CD4-positive, alpha-beta T cell treated with Interleukin-2 at 100 ng/mL for 4 hours (primary cell): ENCODE measurements around the gene TBX15.

ENCODE experiments used
- DNase-seq: peaks from one replicate; pipeline ENCODE4 v3.0.0-alpha.2; 2020; ENCODE audit warnings: low spot score

Gene TBX15

DNA sequence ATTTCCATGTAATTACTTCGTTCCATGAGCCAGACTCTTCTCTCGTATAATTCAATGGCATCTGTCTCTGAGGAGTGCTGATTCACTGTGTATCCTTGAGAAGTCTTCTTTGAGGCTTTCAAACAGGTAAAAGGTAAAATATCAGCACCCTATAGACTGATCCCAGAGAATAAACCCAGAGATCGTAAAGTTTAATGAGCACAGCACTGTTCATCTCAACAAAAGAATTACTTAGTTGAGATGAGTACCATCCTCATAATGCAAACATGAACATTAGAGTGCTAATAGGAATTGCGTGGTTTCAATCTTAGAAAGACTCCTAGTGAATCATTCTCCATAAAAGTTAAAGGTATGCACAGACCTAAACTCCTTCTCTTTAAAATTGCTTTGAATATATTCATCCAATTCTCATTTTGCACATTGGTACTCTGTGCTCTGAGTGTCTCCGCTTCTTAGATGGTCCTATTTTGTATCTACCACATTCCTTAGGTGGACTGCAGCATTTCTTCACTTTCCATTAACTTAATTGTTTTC, 97.2 kb downstream of the TBX15 start:
- DNase-seq: no peak

DNA sequence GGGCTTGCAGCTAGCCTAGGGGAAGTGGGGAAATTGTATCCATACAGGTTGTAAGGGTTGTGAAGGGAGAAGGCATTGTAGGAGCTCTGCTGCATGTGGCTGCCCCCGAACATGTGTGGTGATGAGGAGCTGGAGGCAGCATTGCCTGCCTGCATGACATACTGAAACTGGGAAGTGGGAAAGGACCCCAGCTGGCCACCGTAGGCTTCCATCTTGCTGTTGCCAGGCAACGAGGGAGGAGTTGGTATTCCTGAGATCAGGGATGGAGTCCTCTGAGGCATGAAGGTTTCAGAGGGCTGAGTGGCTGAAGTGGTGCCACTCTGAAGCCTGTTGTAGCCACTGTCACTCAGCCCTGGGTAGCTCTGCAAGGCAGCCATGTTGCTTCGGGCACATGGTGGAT, 103.2 kb downstream of the TBX15 start:
- no peak for DNase-seq

DNA sequence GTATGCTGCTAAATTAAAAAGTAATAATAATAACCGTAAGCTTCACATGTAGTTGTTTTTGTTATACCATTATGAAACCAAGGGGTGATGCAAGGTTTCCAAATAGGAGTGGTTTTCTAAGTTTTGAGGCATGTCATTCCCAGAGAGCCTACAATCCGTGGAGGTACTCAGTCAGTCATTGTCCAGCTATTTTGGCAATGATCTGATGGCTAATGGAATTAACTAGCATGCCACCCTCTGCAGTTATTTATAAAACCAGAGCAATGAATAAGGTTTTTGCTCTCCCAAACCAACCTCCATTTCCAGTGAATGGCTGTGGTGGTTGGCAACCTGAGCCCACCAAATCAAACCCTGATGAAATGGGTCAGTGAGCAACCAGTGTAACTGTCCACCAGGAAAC, 106.4 kb downstream of the TBX15 start:
- no peak for DNase-seq

DNA sequence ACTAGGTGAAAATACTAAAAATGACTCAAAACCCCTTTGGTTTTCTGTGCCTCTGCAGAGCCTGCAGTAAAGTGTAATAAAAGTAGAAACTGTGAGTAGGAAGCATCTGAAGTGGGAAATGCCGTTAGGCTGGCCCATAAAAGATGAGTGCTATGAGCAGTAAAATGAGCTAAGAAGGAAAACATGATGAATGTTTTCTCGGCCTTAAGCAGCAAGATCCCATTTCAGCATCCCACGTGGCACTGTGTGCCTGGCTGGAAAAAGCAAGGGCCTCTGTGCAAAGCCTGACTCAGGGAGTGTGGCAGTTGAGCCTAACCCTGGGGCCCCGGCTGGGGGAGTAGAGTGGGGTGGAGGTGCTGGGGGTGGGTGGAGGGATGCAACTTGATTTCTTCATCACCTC, 109.5 kb downstream of the TBX15 start:
- no peak for DNase-seq

DNA sequence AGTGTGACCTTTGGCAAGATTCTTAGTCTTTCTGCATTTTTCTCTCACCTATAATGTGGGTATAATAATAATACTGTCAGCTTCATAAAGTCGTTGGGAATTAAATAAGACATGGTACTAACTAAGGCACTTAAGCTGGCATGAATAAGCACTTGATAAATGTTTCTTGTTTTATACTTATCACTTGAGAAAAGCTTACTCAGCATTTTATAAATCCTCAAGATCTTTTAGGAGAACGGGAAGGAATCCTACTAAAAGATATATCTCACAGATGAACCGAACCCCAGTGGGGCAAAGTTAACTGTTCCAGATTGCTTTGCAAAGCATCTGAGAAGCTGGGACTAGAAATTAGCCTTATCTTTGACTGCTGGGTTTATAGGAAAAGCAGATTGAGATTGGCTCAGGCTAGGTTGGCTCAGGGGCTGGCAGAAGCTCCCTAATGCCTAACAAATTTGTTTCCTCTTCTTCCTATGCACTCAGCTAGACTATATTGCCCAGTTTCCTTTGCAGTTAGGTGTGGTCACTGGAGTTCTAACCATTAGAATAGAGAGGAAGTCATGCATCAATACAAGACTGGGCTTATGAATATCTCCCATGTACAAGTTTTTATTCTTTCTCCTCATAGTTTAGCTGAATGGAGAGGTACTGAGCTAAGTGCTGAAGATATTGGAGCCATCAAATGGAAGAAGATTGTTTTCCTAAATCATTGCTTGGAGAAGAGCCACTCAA, 110.3 kb downstream of the TBX15 start:
- no peak for DNase-seq

DNA sequence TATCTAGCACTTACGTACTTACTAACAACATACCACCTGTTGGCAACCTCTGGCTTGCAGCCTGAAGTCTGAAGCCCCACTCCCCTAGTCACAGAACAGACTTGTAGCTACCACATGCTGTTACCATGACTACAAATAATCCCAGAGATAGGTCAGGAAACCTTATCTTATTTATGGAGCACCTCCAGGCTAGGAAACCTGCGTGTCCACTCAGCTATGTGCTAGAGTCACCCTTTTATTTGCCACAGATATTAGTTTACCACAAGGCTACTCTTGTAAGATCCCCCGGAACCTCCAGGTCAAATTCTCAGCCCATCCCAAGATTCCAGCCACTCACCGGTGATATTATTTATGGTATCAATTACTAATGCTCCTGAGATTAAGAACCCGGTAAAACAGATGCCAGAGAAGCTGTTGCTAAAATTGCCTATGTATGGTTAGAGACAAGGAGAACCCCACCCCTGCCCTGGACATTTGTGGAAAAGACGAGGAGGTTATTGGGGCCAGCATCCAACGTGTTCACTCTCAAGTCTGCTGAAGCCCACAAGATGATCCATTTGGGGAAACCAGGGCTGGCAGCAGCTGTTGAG, 116.5 kb downstream of the TBX15 start:
- no peak for DNase-seq

DNA sequence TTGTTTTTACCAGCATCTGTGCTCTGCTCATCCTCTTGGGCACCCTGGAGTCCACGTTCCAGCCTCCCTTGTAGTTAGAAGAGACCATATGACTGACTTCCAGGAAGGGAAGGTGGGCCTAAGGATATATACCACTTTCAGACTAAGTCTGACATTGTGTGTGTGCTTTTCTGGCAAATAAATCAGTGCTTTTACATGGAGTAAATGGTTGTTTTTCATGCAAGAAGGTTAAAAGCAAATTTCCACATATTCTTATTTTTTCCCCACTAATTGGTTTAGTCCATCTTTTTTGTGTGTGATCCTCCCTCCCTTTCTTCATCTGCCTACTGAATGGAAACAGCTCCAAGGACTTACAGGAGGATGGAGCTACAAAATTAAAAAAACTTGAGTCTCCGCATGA, 119.8 kb downstream of the TBX15 start:
- no peak for DNase-seq

DNA sequence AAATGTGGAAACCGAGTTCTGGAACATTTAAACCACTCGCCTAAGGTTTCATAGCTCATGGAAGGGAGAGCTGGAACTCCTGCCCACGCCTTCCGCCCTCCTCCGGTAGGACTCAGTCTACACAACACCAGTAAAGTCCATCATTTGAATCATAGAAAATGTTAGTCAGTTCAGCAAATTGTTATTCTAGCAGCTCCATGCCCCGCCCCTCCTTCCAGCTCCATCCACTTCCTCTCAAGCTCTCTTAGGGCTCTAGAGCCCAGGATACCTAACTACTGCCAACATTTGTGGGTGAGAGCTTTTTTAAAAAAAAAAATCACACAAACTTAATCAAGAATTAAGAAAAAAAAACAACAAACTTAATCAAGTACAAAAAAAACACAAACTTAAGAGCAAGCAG, 121.8 kb downstream of the TBX15 start:
- DNase-seq: no peak

DNA sequence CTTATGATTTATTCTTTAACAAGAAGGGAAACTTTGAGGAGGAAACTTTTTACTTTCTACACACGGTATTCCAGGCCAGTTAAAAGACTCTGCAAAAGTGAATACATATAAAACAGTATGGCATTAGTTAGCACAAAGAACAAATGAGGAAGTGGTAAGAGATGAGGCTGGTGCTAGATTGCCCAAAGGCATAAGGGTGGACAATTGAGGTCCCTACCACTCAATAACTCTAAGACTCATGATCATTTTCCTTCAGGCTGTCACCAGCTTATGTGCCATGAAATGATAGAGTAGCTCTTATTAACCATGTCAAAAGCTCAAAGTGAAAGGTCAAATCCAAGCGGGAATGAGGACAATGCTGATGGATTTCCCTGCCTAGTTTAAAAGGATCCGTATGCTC, 124.5 kb downstream of the TBX15 start:
- DNase-seq: no peak

DNA sequence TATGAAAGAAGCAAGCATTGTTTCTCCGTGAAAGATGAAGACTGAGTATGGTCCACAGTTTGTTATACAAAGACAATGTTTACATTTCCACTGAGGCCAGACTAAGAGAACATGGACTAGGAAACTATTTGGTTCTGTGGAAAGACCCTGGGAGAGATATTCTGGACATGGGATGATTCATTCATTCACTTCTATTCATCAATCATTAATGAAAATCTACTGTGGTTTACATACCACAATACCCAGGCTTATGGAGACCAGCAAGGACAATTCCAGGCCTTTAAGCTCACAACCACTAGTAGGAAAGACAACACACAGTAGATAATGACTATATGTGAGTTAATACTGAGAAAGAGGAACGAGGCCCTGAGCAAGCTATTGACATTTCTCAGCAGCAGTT, 125.4 kb downstream of the TBX15 start:
- DNase-seq: no peak

DNA sequence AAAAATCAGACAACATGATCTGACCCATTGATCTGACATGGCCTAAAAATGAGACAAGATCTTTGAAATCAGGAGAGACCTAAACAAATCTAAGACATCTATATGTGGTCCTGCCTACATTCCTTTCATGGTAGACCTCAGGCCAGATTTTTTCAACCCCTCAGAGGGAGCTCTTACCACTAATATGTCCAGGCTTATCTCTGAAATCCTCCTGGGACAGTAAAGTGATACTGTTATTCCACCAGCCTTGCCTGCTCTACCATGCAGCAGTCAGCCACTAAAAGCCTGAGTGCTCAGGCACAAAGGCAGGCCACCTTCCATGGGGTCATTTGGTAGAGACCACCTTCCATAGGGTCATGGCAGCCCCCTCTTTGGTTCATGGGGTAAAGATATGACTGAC, 126.9 kb downstream of the TBX15 start:
- DNase-seq: no peak

DNA sequence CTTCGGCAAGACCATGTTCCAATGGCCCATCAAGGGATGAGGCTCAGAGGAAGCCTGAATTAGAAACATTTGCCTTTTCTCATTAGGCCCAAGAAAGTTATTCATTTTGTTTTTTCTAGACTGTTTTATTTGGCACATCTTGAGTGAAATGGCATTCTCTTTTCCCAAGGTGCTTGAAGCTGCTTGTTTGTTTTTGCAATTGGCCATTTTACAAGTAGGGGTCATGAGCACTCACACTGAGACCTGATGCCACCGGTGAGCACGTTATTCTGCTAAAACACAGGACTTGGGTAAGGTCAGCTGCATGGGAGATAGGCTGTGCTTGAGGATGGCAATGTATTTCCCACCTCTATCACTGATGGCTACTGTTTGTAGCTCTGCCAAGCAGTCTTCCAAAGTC, 128.1 kb downstream of the TBX15 start:
- no peak for DNase-seq

DNA sequence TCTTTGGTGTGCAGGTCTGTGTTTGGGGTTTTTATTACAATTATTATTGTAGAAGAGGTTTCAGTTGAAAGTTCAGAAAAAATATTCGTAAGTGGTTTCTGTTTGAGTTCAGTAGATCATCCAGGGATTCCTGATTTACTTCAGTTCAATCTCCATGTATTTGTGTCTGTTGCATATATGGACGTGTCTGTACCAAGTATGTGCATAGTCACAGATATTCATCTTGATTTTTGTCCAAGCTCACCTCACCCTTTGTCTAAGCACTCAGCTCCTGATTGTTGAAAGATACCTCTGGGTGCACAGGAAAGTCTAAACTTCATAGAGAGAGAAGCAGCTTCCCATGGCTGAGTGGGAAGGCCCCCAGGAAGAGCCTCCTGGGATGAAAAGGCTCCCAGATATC, 141.7 kb downstream of the TBX15 start:
- DNase-seq: no peak

DNA sequence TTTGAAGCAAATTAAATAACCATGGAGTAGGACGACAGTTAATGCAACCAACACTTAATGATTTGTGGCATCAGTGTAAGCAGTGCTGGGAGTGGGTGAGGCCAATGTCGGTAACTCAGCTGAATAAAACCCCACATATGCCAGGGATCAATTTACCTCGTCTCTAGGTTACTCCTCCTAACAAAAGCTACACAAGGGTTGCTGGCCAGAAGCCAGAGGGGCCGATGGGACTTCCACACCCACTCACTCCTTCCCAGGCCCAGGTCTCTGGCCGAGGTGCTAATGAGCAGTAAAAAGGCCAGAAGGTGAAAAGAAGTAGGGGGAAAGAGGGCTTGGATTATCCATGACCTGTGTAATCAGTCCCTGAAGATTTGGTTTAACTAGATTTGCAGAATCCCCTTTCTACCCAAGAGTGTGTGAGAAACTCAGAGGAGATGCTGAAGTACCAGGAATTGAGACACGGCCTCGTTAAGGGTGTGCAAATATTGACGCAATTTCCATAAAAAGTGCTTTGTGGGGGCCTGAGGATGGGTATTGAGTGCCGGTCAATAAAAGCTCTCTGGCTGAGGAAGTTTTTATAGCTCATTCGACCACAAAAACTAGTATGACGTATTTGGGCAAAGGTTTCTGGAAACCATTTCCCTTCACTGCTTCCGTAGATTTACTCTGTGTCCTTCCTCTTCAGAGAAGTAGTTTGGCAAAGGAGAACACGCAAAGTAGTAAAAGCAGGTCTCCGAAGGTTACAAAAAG, 145.5 kb downstream of the TBX15 start:
- no peak for DNase-seq

DNA sequence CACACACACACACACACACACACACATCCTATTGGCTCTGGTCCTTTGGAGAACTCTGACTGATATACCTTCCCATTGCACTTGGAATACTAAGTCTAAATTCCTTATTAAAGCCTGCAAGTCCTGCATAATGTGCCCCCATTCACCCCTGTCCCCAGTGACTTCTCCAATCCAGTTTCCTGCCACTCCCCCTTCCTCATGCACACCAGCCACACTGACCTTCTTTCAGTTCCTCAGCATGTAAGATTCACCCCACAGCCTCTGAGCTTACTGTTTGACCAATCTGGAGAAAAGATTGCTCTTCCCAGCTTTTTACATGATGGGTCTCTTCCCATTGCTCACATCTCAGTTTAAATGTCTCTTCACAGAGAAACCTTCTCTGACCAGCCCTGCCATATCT, 146.6 kb downstream of the TBX15 start:
- DNase-seq: no peak
